WTC11 (cell line): ENCODE results near the gene NEUROG1. TPM values are rescaled to one million over a fixed set of nuclear protein-coding genes. Genes with fewer than 3 reads are reported as not detected.

Experiments
- CREM ChIP-seq: sonication (generic); formaldehyde crosslinking; IDR thresholded peaks from 2 replicates; pipeline ENCODE4 v1.8.1; 2022; ENCODE audit warnings: mild to moderate bottlenecking, missing genetic modification reagents, moderate library complexity
- ETV6 ChIP-seq: sonication (generic); formaldehyde crosslinking; IDR thresholded peaks from 2 replicates; pipeline ENCODE4 v1.8.1; 2022; ENCODE audit warnings: mild to moderate bottlenecking, missing genetic modification reagents
- FOXK1 ChIP-seq: sonication (generic); formaldehyde crosslinking; IDR thresholded peaks from 2 replicates; pipeline ENCODE4 v1.8.0; 2022; ENCODE audit warnings: mild to moderate bottlenecking, moderate library complexity, missing genetic modification reagents
- GABPB1 ChIP-seq: sonication (generic); formaldehyde crosslinking; IDR thresholded peaks from 2 replicates; pipeline ENCODE4 v1.8.1; 2023; ENCODE audit warnings: mild to moderate bottlenecking, missing genetic modification reagents
- GRHL2 ChIP-seq: fragments of 250-450 bp; sonication (Bioruptor Pico); IDR thresholded peaks from 2 replicates; pipeline ENCODE4 v1.8.0; 2022; ENCODE audit warnings: mild to moderate bottlenecking, moderate library complexity; ENCODE audit not compliant: insufficient replicate concordance, severe bottlenecking
- MYBL2 ChIP-seq: sonication (generic); formaldehyde crosslinking; IDR thresholded peaks from 2 replicates; pipeline ENCODE4 v1.8.1; 2023; ENCODE audit warnings: mild to moderate bottlenecking, moderate library complexity, missing genetic modification reagents
- NR2C2 ChIP-seq: sonication (generic); formaldehyde crosslinking; IDR thresholded peaks from 2 replicates; pipeline ENCODE4 v1.8.0; 2022; ENCODE audit warnings: mild to moderate bottlenecking, missing genetic modification reagents
- SP1 ChIP-seq: sonication (generic); formaldehyde crosslinking; conservative IDR thresholded peaks from 2 replicates; pipeline ENCODE4 v1.8.1; 2022; ENCODE audit warnings: missing genetic modification reagents
- TEAD1 ChIP-seq: sonication (generic); formaldehyde crosslinking; IDR thresholded peaks from 2 replicates; pipeline ENCODE4 v1.8.0; 2022; ENCODE audit warnings: mild to moderate bottlenecking, missing genetic modification reagents
- ZBTB21 ChIP-seq: sonication (generic); formaldehyde crosslinking; IDR thresholded peaks from 2 replicates; pipeline ENCODE4 v1.8.1; 2023; ENCODE audit warnings: mild to moderate bottlenecking, missing genetic modification reagents, borderline replicate concordance
- ZNF263 ChIP-seq: sonication (generic); formaldehyde crosslinking; IDR thresholded peaks from 2 replicates; pipeline ENCODE4 v1.8.1; 2022; ENCODE audit warnings: low read depth, mild to moderate bottlenecking, moderate library complexity, missing genetic modification reagents
- ZNF317 ChIP-seq: sonication (generic); formaldehyde crosslinking; IDR thresholded peaks from 2 replicates; pipeline ENCODE4 v1.8.1; 2023; ENCODE audit warnings: low read depth, mild to moderate bottlenecking, moderate library complexity, missing genetic modification reagents, borderline replicate concordance
- total RNA-seq: library from RNA; stranded (reverse); gene quantifications from 3 replicates; pipeline ENCODE4 v1.2.3, GENCODE V29; 2021
- TF ChIP-seq, protein P1 (sequence below): sonication (generic); formaldehyde crosslinking; IDR thresholded peaks from 2 replicates; pipeline ENCODE4 v1.8.0; 2022; ENCODE audit warnings: mild to moderate bottlenecking, missing genetic modification reagents
- TF ChIP-seq, protein P2 (sequence below): sonication (generic); formaldehyde crosslinking; IDR thresholded peaks from 2 replicates; pipeline ENCODE4 v1.8.1; 2022; ENCODE audit warnings: low read depth, mild to moderate bottlenecking, moderate library complexity, missing genetic modification reagents, borderline replicate concordance
- TF ChIP-seq, protein P3 (sequence below): sonication (generic); formaldehyde crosslinking; IDR thresholded peaks from 2 replicates; pipeline ENCODE4 v1.8.0; 2023; ENCODE audit warnings: missing genetic modification reagents
- TF ChIP-seq, protein P4 (sequence below): fragments of 250-450 bp; sonication (Bioruptor Pico); IDR thresholded peaks from 2 replicates; pipeline ENCODE4 v1.9.0; 2021; ENCODE audit warnings: mild to moderate bottlenecking
- TF ChIP-seq, protein P5 (sequence below): sonication (generic); formaldehyde crosslinking; IDR thresholded peaks from 2 replicates; pipeline ENCODE4 v1.8.1; 2023; ENCODE audit warnings: mild to moderate bottlenecking, missing genetic modification reagents
- TF ChIP-seq, protein P6 (sequence below): fragments of 250-450 bp; sonication (Bioruptor Pico); conservative IDR thresholded peaks from 2 replicates; pipeline ENCODE4 v1.9.0; 2021; ENCODE audit warnings: mild to moderate bottlenecking
- TF ChIP-seq, protein P7 (sequence below): sonication (generic); formaldehyde crosslinking; conservative IDR thresholded peaks from 2 replicates; pipeline ENCODE4 v1.8.1; 2022; ENCODE audit warnings: mild to moderate bottlenecking, missing genetic modification reagents
- TF ChIP-seq, protein P8 (sequence below): sonication (generic); formaldehyde crosslinking; IDR thresholded peaks from 2 replicates; pipeline ENCODE4 v1.8.0; 2023; ENCODE audit warnings: mild to moderate bottlenecking, missing genetic modification reagents
- TF ChIP-seq, protein P9 (sequence below): sonication (generic); formaldehyde crosslinking; IDR thresholded peaks from 2 replicates; pipeline ENCODE4 v1.8.1; 2023; ENCODE audit warnings: mild to moderate bottlenecking, missing genetic modification reagents, moderate library complexity

Gene NEUROG1
- total RNA-seq, 1 experiment from 2014 or later, result 0.13 TPM

DNA sequence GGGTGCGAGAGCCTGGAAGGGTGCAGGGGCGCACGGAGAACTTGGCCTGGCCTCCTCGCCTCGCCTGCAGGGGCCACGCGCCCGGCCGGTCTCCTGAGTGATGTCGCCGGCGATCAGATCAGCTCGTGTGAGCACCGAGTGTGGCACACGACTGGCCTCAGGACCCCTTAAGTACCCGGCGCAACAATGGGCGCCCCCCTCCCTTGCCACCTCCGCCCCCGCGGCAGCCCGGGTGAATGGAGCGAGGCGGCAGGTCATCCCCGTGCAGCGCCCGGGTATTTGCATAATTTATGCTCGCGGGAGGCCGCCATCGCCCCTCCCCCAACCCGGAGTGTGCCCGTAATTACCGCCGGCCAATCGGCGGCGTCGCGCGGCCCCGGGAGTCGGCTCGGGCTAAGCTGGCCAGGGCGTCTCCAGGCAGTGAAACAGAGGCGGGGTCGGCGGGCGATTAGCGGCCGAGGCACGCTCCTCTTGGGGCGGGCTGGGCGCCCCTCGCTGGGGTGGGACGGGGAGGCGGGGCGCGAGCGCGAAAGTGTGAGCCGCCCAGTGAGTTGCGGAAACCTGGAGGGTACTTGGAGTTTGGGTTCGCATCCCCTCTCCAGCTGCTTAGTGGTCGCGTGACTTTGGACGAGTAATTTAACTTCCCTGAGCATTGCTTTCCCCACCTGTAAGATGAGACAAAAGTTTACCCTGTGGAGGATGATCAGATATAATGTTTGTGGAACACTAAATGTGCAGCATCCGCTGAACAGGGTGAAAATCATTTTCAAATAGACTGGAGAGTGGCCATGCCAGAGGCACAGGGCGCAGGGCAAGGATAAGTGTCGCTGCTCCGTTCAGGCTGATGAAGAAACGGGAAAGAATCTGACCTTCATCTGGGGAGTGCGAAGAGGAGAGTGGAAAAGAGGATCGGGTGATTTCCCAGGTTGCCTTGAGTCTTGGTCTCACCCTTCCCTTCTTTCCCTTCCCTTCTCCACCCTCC lies at the start of gene NEUROG1 (continued):
- TF ChIP-seq, protein P1, sequence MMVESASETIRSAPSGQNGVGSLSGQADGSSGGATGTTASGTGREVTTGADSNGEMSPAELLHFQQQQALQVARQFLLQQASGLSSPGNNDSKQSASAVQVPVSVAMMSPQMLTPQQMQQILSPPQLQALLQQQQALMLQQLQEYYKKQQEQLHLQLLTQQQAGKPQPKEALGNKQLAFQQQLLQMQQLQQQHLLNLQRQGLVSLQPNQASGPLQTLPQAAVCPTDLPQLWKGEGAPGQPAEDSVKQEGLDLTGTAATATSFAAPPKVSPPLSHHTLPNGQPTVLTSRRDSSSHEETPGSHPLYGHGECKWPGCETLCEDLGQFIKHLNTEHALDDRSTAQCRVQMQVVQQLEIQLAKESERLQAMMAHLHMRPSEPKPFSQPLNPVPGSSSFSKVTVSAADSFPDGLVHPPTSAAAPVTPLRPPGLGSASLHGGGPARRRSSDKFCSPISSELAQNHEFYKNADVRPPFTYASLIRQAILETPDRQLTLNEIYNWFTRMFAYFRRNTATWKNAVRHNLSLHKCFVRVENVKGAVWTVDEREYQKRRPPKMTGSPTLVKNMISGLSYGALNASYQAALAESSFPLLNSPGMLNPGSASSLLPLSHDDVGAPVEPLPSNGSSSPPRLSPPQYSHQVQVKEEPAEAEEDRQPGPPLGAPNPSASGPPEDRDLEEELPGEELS (CRISPR knock-in tag), result peak; percentile 69; the same call in 1 of the 2 replicates
- TF ChIP-seq, protein P2, sequence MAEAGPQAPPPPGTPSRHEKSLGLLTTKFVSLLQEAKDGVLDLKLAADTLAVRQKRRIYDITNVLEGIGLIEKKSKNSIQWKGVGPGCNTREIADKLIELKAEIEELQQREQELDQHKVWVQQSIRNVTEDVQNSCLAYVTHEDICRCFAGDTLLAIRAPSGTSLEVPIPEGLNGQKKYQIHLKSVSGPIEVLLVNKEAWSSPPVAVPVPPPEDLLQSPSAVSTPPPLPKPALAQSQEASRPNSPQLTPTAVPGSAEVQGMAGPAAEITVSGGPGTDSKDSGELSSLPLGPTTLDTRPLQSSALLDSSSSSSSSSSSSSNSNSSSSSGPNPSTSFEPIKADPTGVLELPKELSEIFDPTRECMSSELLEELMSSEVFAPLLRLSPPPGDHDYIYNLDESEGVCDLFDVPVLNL (CRISPR knock-in tag), result 0 out of 2 replicates have a peak, but pooled peaks have one; percentile 46
- TF ChIP-seq, protein P3, sequence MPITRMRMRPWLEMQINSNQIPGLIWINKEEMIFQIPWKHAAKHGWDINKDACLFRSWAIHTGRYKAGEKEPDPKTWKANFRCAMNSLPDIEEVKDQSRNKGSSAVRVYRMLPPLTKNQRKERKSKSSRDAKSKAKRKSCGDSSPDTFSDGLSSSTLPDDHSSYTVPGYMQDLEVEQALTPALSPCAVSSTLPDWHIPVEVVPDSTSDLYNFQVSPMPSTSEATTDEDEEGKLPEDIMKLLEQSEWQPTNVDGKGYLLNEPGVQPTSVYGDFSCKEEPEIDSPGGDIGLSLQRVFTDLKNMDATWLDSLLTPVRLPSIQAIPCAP, result peak; percentile 32; the same call in 1 of the 2 replicates
- TF ChIP-seq MYBL2 (CRISPR knock-in tag), result peak; percentile 88; the same call in 1 of the 2 replicates
- TF ChIP-seq ZNF263 (CRISPR knock-in tag), result no peak
- TF ChIP-seq, protein P4, sequence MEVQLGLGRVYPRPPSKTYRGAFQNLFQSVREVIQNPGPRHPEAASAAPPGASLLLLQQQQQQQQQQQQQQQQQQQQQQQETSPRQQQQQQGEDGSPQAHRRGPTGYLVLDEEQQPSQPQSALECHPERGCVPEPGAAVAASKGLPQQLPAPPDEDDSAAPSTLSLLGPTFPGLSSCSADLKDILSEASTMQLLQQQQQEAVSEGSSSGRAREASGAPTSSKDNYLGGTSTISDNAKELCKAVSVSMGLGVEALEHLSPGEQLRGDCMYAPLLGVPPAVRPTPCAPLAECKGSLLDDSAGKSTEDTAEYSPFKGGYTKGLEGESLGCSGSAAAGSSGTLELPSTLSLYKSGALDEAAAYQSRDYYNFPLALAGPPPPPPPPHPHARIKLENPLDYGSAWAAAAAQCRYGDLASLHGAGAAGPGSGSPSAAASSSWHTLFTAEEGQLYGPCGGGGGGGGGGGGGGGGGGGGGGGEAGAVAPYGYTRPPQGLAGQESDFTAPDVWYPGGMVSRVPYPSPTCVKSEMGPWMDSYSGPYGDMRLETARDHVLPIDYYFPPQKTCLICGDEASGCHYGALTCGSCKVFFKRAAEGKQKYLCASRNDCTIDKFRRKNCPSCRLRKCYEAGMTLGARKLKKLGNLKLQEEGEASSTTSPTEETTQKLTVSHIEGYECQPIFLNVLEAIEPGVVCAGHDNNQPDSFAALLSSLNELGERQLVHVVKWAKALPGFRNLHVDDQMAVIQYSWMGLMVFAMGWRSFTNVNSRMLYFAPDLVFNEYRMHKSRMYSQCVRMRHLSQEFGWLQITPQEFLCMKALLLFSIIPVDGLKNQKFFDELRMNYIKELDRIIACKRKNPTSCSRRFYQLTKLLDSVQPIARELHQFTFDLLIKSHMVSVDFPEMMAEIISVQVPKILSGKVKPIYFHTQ, result no peak
- TF ChIP-seq, protein P5, sequence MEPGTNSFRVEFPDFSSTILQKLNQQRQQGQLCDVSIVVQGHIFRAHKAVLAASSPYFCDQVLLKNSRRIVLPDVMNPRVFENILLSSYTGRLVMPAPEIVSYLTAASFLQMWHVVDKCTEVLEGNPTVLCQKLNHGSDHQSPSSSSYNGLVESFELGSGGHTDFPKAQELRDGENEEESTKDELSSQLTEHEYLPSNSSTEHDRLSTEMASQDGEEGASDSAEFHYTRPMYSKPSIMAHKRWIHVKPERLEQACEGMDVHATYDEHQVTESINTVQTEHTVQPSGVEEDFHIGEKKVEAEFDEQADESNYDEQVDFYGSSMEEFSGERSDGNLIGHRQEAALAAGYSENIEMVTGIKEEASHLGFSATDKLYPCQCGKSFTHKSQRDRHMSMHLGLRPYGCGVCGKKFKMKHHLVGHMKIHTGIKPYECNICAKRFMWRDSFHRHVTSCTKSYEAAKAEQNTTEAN (CRISPR knock-in tag), result peak; percentile 97
- peak; percentile 36; the same call in 1 of the 2 replicates for TF ChIP-seq FOXK1 (CRISPR knock-in tag)
- no peak for TF ChIP-seq ZBTB21
- no peak for TF ChIP-seq NR2C2 (CRISPR knock-in tag)
- TF ChIP-seq, protein P6, sequence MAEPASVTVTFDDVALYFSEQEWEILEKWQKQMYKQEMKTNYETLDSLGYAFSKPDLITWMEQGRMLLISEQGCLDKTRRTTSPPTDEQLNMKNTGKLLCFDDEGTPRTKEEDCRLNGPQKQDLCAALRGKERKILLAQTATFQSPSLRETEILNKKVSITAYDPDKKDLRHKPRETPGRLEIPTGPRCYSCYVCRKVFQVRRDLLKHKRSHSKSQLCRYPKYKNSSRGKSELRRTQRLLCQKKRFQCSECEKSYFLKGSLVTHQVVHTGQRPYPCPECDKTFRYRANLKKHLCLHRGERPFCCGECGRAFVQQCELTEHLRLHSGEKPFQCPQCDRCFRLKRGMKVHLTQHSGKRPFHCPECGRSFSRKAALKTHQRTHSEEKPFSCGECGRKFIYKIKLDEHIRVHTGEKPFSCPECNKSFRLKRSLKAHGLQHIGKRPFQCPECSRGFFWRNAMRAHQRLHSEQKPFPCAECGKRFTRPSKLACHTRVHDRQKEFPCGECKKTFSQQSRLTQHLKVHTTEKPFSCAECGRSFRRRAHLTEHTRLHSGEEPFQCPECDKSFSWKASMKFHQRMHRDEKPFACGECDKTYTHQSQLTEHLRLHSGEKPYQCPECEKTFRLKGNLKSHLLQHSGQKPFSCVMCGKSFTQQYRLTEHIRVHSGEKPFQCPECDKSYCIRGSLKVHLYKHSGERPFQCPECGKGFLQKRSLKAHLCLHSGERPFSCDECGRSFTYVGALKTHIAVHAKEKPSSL, result no peak
- peak; percentile 45; the same call in 1 of the 2 replicates for TF ChIP-seq SP1 (CRISPR knock-in tag)
- TF ChIP-seq, protein P7, sequence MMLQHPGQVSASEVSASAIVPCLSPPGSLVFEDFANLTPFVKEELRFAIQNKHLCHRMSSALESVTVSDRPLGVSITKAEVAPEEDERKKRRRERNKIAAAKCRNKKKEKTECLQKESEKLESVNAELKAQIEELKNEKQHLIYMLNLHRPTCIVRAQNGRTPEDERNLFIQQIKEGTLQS (CRISPR knock-in tag), result 0 out of 2 replicates have a peak, but pooled peaks have one; percentile 17
- peak; percentile 69 for TF ChIP-seq TEAD1 (CRISPR knock-in tag)
- TF ChIP-seq CREM (CRISPR knock-in tag), result 0 out of 2 replicates have a peak, but pooled peaks have one; percentile 20
- no peak for TF ChIP-seq GRHL2 (CRISPR knock-in tag)
- 0 out of 2 replicates have a peak, but pooled peaks have one; percentile 28 for TF ChIP-seq ZNF317 (CRISPR knock-in tag)
- TF ChIP-seq ETV6 (CRISPR knock-in tag), result peak; percentile 68; the same call in 1 of the 2 replicates
- TF ChIP-seq, protein P8, sequence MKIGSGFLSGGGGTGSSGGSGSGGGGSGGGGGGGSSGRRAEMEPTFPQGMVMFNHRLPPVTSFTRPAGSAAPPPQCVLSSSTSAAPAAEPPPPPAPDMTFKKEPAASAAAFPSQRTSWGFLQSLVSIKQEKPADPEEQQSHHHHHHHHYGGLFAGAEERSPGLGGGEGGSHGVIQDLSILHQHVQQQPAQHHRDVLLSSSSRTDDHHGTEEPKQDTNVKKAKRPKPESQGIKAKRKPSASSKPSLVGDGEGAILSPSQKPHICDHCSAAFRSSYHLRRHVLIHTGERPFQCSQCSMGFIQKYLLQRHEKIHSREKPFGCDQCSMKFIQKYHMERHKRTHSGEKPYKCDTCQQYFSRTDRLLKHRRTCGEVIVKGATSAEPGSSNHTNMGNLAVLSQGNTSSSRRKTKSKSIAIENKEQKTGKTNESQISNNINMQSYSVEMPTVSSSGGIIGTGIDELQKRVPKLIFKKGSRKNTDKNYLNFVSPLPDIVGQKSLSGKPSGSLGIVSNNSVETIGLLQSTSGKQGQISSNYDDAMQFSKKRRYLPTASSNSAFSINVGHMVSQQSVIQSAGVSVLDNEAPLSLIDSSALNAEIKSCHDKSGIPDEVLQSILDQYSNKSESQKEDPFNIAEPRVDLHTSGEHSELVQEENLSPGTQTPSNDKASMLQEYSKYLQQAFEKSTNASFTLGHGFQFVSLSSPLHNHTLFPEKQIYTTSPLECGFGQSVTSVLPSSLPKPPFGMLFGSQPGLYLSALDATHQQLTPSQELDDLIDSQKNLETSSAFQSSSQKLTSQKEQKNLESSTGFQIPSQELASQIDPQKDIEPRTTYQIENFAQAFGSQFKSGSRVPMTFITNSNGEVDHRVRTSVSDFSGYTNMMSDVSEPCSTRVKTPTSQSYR (CRISPR knock-in tag), result peak; percentile 74
- TF ChIP-seq, protein P9, sequence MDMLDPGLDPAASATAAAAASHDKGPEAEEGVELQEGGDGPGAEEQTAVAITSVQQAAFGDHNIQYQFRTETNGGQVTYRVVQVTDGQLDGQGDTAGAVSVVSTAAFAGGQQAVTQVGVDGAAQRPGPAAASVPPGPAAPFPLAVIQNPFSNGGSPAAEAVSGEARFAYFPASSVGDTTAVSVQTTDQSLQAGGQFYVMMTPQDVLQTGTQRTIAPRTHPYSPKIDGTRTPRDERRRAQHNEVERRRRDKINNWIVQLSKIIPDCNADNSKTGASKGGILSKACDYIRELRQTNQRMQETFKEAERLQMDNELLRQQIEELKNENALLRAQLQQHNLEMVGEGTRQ (CRISPR knock-in tag), result peak; percentile 26; the same call in 1 of the 2 replicates
- no peak for TF ChIP-seq GABPB1
